Mucosa of gallbladder (tissue), 1 donor: ENCODE measurements around the gene VPS18. TPM values are rescaled to one million over a fixed set of nuclear protein-coding genes. Genes with fewer than 3 reads are reported as not detected.

Experiments
- DNase-seq: peaks from one replicate; pipeline ENCODE4 v3.0.0-alpha.2; 2020; ENCODE audit warnings: low spot score
- total RNA-seq: library from RNA; stranded (reverse); gene quantifications from one replicate; pipeline ENCODE4 v1.2.1, GENCODE V29; 2021
- donor health status: DM: no; HTN: no; CAD: no.

VPS18 gene
- total RNA-seq, 1 donor from 2014 or later = 42.2 TPM

- DNase-seq = no peak
These were observed 6.8 kb downstream of the VPS18 start for GRCh38 chr15:40901053-40901443.

- DNase-seq = peak; percentile 47
These were observed 8.6 kb downstream of the VPS18 start for GRCh38 chr15:40902605-40903561.

GRCh38 chr15:40904552-40905201, 10.4 kb downstream of the VPS18 start:
- no peak for DNase-seq

- DNase-seq = peak; percentile 87
These were observed 12.1 kb downstream of the VPS18 start for GRCh38 chr15:40906091-40906990.

GRCh38 chr15:40906991-40907802, 12.9 kb downstream of the VPS18 start:
- DNase-seq = peak; percentile 40

- DNase-seq = no peak
These were observed 13.8 kb downstream of the VPS18 start for GRCh38 chr15:40908095-40908494.

- no peak for DNase-seq
These were observed 15.7 kb downstream of the VPS18 start for GRCh38 chr15:40909662-40910630.

- DNase-seq = no peak
These were observed 16.9 kb downstream of the VPS18 start for GRCh38 chr15:40911141-40911540.

- no peak for DNase-seq
These were observed 17.4 kb downstream of the VPS18 start for GRCh38 chr15:40911693-40912092.

- no peak for DNase-seq
These were observed 18.2 kb downstream of the VPS18 start for GRCh38 chr15:40912478-40912877.

- DNase-seq = no peak
These were observed 19.8 kb downstream of the VPS18 start for GRCh38 chr15:40914013-40914412.

- no peak for DNase-seq
These were observed 20.2 kb downstream of the VPS18 start for GRCh38 chr15:40914486-40914885.

- no peak for DNase-seq
These were observed 20.9 kb downstream of the VPS18 start for GRCh38 chr15:40915116-40915661.

GRCh38 chr15:40915679-40916078, 21.4 kb downstream of the VPS18 start:
- DNase-seq = no peak

- no peak for DNase-seq
These were observed 23.3 kb downstream of the VPS18 start for GRCh38 chr15:40917585-40917984.

- DNase-seq = no peak
These were observed 24.0 kb downstream of the VPS18 start for GRCh38 chr15:40918146-40918798.

GRCh38 chr15:40918799-40919392, 24.6 kb downstream of the VPS18 start:
- no peak for DNase-seq

GRCh38 chr15:40921949-40922607, 27.8 kb downstream of the VPS18 start:
- DNase-seq = no peak
